ENCODE measurements around the gene PIK3C2G.

PIK3C2G gene

DNA sequence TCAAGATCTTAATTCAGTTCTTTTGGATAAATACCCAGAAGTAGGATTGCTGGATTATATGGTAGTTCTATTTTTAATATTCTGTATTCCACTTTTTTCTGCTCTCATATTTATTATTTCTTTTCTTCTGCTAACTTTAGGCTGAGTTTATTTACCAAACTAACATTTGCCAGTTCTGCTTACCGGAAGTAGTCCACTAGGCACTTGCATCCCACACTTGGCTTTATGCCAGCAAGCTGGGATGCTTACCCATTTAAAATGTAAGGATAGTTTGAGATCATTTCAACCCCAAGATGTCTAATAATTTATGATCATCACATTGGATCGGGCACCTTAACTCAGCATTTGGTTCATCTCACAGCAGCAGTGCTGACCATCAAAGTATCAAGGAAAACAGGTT, 96.8 kb downstream of the PIK3C2G start:
- H3K27ac ChIP-seq (ENCODE audit: low read depth, low read length), result no peak overlapping the region
- H3K4me2 ChIP-seq (ENCODE audit: low read length), result no peak overlapping the region
- no peaks in the 10 kb centered on the region for H3K79me2 ChIP-seq (ENCODE audit: control insufficient read depth, insufficient read depth, low read length, poor library complexity)
- WGBS (ENCODE audit: extremely low coverage, insufficient coverage, insufficient read length), result no CpG with 5 or more reads among the region's 2 CpGs
- H3K9ac ChIP-seq (ENCODE audit: low read length), result no peak overlapping the region
- no peaks in the 10 kb centered on the region for H3K4me1 ChIP-seq (ENCODE audit: control insufficient read depth in 1 of 2, insufficient read depth in 2 of 2, low read length in 2 of 2)
- H2AK5ac ChIP-seq (ENCODE audit: low read length), result no peak overlapping the region
- H3K18ac ChIP-seq (ENCODE audit: low read length), result no peak overlapping the region
- no peak overlapping the region for H4K91ac ChIP-seq (ENCODE audit: low read depth, low read length)
- no peak for DNase-seq
- H2BK120ac ChIP-seq (ENCODE audit: insufficient read depth, low read length, poor library complexity), result no peak overlapping the region
- H2BK5ac ChIP-seq (ENCODE audit: low read depth, low read length, poor library complexity), result no peak overlapping the region
- no peak overlapping the region for H4K8ac ChIP-seq (ENCODE audit: low read depth, low read length)
- no peak overlapping the region for H3K23ac ChIP-seq (ENCODE audit: low read length)
- no peaks in the 10 kb centered on the region for H3K27me3 ChIP-seq (ENCODE audit: insufficient read depth, low read length)
- no peak overlapping the region for H4K12ac ChIP-seq (ENCODE audit: low read depth, low read length)
- no peaks in the 10 kb centered on the region for H3K36me3 ChIP-seq (ENCODE audit: control insufficient read depth in 1 of 2, insufficient read depth in 2 of 2, low read length in 2 of 2)
- H3K4ac ChIP-seq (ENCODE audit: low read depth, low read length), result no peak overlapping the region
- H3K4me3 ChIP-seq (ENCODE audit: low read depth, low read length), result no peak overlapping the region
- no peak overlapping the region for H2BK12ac ChIP-seq (ENCODE audit: low read length)
- H2AFZ ChIP-seq (ENCODE audit: insufficient read depth, low read length, poor library complexity), result no peak overlapping the region
- no peaks in the 10 kb centered on the region for H3K79me1 ChIP-seq (ENCODE audit: low read length)
- H3K9me3 ChIP-seq (ENCODE audit: insufficient read depth, low read depth, low read length), result peaks cover 2% of the 10 kb centered on the region
- no peak overlapping the region for H3K14ac ChIP-seq (ENCODE audit: low read length)

DNA sequence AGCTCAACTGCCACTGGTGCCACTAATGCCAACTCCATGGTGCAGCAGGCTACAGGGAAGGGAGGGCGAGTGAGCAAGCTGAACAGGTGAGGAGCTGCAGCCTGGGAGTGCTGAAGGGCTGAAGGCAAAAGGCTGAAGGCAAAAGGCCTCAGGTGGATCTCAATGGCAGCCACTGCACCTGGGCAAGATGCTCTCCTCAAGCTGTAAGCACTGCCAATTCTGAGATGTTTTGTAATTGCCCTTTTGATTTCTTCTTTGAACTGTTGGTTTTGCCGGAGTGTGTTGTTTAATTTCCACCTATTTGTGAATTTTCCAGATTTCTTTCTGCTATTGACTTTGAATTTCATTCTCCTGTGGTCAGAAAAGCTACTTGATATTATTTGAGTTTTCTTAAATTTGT, 97.6 kb downstream of the PIK3C2G start:
- Histone ChIP-seq H3K4me3 (ENCODE audit: low read depth, low read length) (no peak overlapping the region), H3K4ac (ENCODE audit: low read depth, low read length) (no peak overlapping the region), H3K14ac (ENCODE audit: low read length) (no peak overlapping the region), H2BK12ac (ENCODE audit: low read length) (no peak overlapping the region), H3K79me2 (ENCODE audit: control insufficient read depth, insufficient read depth, low read length, poor library complexity) (no peaks in the 10 kb centered on the region), H2AK5ac (ENCODE audit: low read length) (no peak overlapping the region), H3K79me1 (ENCODE audit: low read length) (no peaks in the 10 kb centered on the region), H4K8ac (ENCODE audit: low read depth, low read length) (no peak overlapping the region), H3K9ac (ENCODE audit: low read length) (no peak overlapping the region), H3K4me2 (ENCODE audit: low read length) (no peak overlapping the region), H3K18ac (ENCODE audit: low read length) (no peak overlapping the region), H2BK5ac (ENCODE audit: low read depth, low read length, poor library complexity) (no peak overlapping the region), H3K27ac (ENCODE audit: low read depth, low read length) (no peak overlapping the region), H3K27me3 (ENCODE audit: insufficient read depth, low read length) (no peaks in the 10 kb centered on the region), H4K91ac (ENCODE audit: low read depth, low read length) (no peak overlapping the region), H3K9me3 (ENCODE audit: insufficient read depth, low read depth, low read length) (peaks cover 2% of the 10 kb centered on the region), H2BK120ac (ENCODE audit: insufficient read depth, low read length, poor library complexity) (no peak overlapping the region), H4K12ac (ENCODE audit: low read depth, low read length) (no peak overlapping the region), H3K36me3 (ENCODE audit: control insufficient read depth in 1 of 2, insufficient read depth in 2 of 2, low read length in 2 of 2) (no peaks in the 10 kb centered on the region), H2AFZ (ENCODE audit: insufficient read depth, low read length, poor library complexity) (no peak overlapping the region), H3K23ac (ENCODE audit: low read length) (no peak overlapping the region), H3K4me1 (ENCODE audit: control insufficient read depth in 1 of 2, insufficient read depth in 2 of 2, low read length in 2 of 2) (no peaks in the 10 kb centered on the region)
- WGBS (ENCODE audit: extremely low coverage, insufficient coverage, insufficient read length), result no CpG with 5 or more reads among the region's 2 CpGs
- DNase-seq, result no peak

DNA sequence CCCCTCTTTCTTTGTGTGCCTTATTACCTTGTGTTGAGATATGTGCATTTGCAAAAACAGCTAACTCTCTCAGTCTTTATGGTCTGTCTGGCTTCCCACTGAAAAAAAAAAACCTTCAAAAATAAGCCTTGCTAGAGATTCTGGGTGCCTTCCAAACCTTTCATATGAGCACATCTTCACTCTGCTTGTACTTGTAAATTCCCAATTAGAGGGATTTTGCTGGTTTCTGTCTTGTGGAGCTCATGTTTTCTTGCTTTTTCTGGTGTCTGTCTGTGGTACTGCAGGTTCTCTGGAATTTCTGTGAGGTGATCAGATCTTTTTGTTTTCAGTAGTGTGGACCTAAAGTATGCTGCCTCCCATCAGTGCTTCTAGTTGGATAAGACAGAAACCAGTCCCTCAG, 100.1 kb downstream of the PIK3C2G start:
- H3K9me3 ChIP-seq (ENCODE audit: insufficient read depth, low read depth, low read length), result no peaks in the 10 kb centered on the region
- no peak overlapping the region for H2BK5ac ChIP-seq (ENCODE audit: low read depth, low read length, poor library complexity)
- H3K4me2 ChIP-seq (ENCODE audit: low read length), result no peak overlapping the region
- H2BK12ac ChIP-seq (ENCODE audit: low read length), result no peak overlapping the region
- H3K27me3 ChIP-seq (ENCODE audit: insufficient read depth, low read length), result no peaks in the 10 kb centered on the region
- no peaks in the 10 kb centered on the region for H3K79me2 ChIP-seq (ENCODE audit: control insufficient read depth, insufficient read depth, low read length, poor library complexity)
- no peak overlapping the region for H2AK5ac ChIP-seq (ENCODE audit: low read length)
- H4K91ac ChIP-seq (ENCODE audit: low read depth, low read length), result no peak overlapping the region
- H3K4ac ChIP-seq (ENCODE audit: low read depth, low read length), result no peak overlapping the region
- no peak overlapping the region for H3K9ac ChIP-seq (ENCODE audit: low read length)
- no peak overlapping the region for H3K18ac ChIP-seq (ENCODE audit: low read length)
- no peak overlapping the region for H4K8ac ChIP-seq (ENCODE audit: low read depth, low read length)
- H3K14ac ChIP-seq (ENCODE audit: low read length), result no peak overlapping the region
- no peak overlapping the region for H2AFZ ChIP-seq (ENCODE audit: insufficient read depth, low read length, poor library complexity)
- no peak overlapping the region for H3K23ac ChIP-seq (ENCODE audit: low read length)
- no peaks in the 10 kb centered on the region for H3K36me3 ChIP-seq (ENCODE audit: control insufficient read depth in 1 of 2, insufficient read depth in 2 of 2, low read length in 2 of 2)
- no peak overlapping the region for H3K4me3 ChIP-seq (ENCODE audit: low read depth, low read length)
- no peak overlapping the region for H4K12ac ChIP-seq (ENCODE audit: low read depth, low read length)
- no peaks in the 10 kb centered on the region for H3K79me1 ChIP-seq (ENCODE audit: low read length)
- no peak overlapping the region for H2BK120ac ChIP-seq (ENCODE audit: insufficient read depth, low read length, poor library complexity)
- H3K27ac ChIP-seq (ENCODE audit: low read depth, low read length), result no peak overlapping the region
- H3K4me1 ChIP-seq (ENCODE audit: control insufficient read depth in 1 of 2, insufficient read depth in 2 of 2, low read length in 2 of 2), result no peaks in the 10 kb centered on the region
- DNase-seq, result no peak

DNA sequence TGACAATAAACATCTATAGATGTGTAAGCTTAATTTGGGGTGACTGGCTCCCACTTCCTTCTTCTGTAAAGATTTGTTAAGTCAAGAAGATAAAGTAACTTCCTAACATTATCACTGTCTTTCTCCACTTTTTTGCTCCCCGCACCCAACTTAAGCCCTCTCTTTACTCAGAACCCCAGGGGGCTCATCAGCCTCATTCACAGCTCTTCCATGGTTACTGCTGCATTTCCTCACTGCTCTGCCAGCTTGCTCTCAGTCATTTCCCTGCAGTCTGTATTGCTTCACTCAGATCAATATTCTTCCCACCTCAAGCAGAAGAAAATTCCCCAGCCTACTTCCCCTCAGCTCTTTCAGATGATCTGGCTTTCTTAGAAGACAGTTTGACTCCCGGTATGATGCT, 102.0 kb downstream of the PIK3C2G start:
- Histone ChIP-seq H3K4ac (ENCODE audit: low read depth, low read length) (no peak overlapping the region), H3K9me3 (ENCODE audit: insufficient read depth, low read depth, low read length) (no peaks in the 10 kb centered on the region), H4K8ac (ENCODE audit: low read depth, low read length) (no peak overlapping the region), H3K79me2 (ENCODE audit: control insufficient read depth, insufficient read depth, low read length, poor library complexity) (no peaks in the 10 kb centered on the region), H2BK5ac (ENCODE audit: low read depth, low read length, poor library complexity) (no peak overlapping the region), H3K4me3 (ENCODE audit: low read depth, low read length) (no peak overlapping the region), H4K91ac (ENCODE audit: low read depth, low read length) (no peak overlapping the region), H3K36me3 (ENCODE audit: control insufficient read depth in 1 of 2, insufficient read depth in 2 of 2, low read length in 2 of 2) (no peaks in the 10 kb centered on the region), H2BK12ac (ENCODE audit: low read length) (no peak overlapping the region), H3K18ac (ENCODE audit: low read length) (no peak overlapping the region), H3K4me1 (ENCODE audit: control insufficient read depth in 1 of 2, insufficient read depth in 2 of 2, low read length in 2 of 2) (no peaks in the 10 kb centered on the region), H3K79me1 (ENCODE audit: low read length) (no peaks in the 10 kb centered on the region), H2BK120ac (ENCODE audit: insufficient read depth, low read length, poor library complexity) (no peak overlapping the region), H3K9ac (ENCODE audit: low read length) (no peak overlapping the region), H3K23ac (ENCODE audit: low read length) (no peak overlapping the region), H3K14ac (ENCODE audit: low read length) (no peak overlapping the region), H4K12ac (ENCODE audit: low read depth, low read length) (no peak overlapping the region), H3K27ac (ENCODE audit: low read depth, low read length) (no peak overlapping the region), H3K27me3 (ENCODE audit: insufficient read depth, low read length) (no peaks in the 10 kb centered on the region), H2AFZ (ENCODE audit: insufficient read depth, low read length, poor library complexity) (no peak overlapping the region), H2AK5ac (ENCODE audit: low read length) (no peak overlapping the region), H3K4me2 (ENCODE audit: low read length) (no peak overlapping the region)
- no CpG with 5 or more reads among the region's 2 CpGs for WGBS (ENCODE audit: extremely low coverage, insufficient coverage, insufficient read length)
- no peak for DNase-seq

DNA sequence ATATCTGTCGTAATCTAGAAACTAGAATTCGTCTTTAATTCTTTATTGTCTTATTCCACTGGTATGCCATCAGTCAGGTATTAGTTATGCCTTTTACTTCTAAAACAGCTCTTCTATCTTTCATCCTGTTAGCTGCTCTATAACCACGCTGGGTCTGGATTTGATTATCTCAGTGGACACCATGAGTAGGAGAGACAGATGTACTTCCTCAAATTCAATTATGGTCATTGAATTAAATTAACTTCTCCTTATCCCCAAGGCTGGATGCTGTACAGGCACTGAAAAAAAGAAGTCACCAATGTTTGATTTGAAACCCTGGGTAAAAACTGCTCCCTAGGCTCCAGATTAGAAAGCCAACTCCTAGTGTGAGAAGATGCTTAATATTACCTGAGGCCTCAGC, 107.3 kb downstream of the PIK3C2G start:
- Histone ChIP-seq H4K91ac (ENCODE audit: low read depth, low read length) (no peak overlapping the region), H3K27ac (ENCODE audit: low read depth, low read length) (no peak overlapping the region), H3K79me2 (ENCODE audit: control insufficient read depth, insufficient read depth, low read length, poor library complexity) (no peaks in the 10 kb centered on the region), H3K9ac (ENCODE audit: low read length) (no peak overlapping the region), H3K4me1 (ENCODE audit: control insufficient read depth in 1 of 2, insufficient read depth in 2 of 2, low read length in 2 of 2) (no peaks in the 10 kb centered on the region), H3K36me3 (ENCODE audit: control insufficient read depth in 1 of 2, insufficient read depth in 2 of 2, low read length in 2 of 2) (no peaks in the 10 kb centered on the region), H3K79me1 (ENCODE audit: low read length) (no peaks in the 10 kb centered on the region), H3K27me3 (ENCODE audit: insufficient read depth, low read length) (no peaks in the 10 kb centered on the region), H3K4me2 (ENCODE audit: low read length) (no peak overlapping the region), H4K8ac (ENCODE audit: low read depth, low read length) (no peak overlapping the region), H2BK12ac (ENCODE audit: low read length) (no peak overlapping the region), H4K12ac (ENCODE audit: low read depth, low read length) (no peak overlapping the region), H3K9me3 (ENCODE audit: insufficient read depth, low read depth, low read length) (no peaks in the 10 kb centered on the region), H3K4ac (ENCODE audit: low read depth, low read length) (no peak overlapping the region), H2AK5ac (ENCODE audit: low read length) (no peak overlapping the region), H3K23ac (ENCODE audit: low read length) (no peak overlapping the region), H3K4me3 (ENCODE audit: low read depth, low read length) (no peak overlapping the region), H2BK120ac (ENCODE audit: insufficient read depth, low read length, poor library complexity) (no peak overlapping the region), H2BK5ac (ENCODE audit: low read depth, low read length, poor library complexity) (no peak overlapping the region), H3K14ac (ENCODE audit: low read length) (no peak overlapping the region), H2AFZ (ENCODE audit: insufficient read depth, low read length, poor library complexity) (no peak overlapping the region), H3K18ac (ENCODE audit: low read length) (no peak overlapping the region)
- WGBS (ENCODE audit: extremely low coverage, insufficient coverage, insufficient read length), result 100% methylated on average over 2 of the region's 3 CpGs
- DNase-seq, result no peak
